RWPE1 (cell line): Measurements from ENCODE around the gene FADS6.
"Not testable (repeated sequence)": the region's sequence is repeated elsewhere in the genome, so short reads cannot be mapped to it uniquely, and the experiment has no call there.

Source experiments
- CTCF ChIA-PET: fragments of 350-600 bp; sonication (Branson Sonifier 250); formaldehyde crosslinking; extraction: SDS; loops from one replicate; lab custom pipeline; 2021; lab: Yijun Ruan, JAX
- POLR2A ChIA-PET: fragments of 400-600 bp; formaldehyde crosslinking; extraction: SDS; loops from one replicate; lab custom pipeline; 2020; ENCODE audit warnings: antibody characterized with exemption; ENCODE audit not compliant: low non-redundant PET; lab: Yijun Ruan, JAX
- DNase-seq: peaks from one replicate; pipeline ENCODE4 v3.0.0; 2012; ENCODE audit warnings: low spot score
- H3K27ac ChIP-seq: fragments of 450-650 bp; 2 replicates; pipeline ENCODE4 v1.5.1; 2017
- TF ChIP-seq, protein P1 (sequence below): fragments of 450-650 bp; conservative IDR thresholded peaks from 2 replicates; pipeline ENCODE4 v1.5.1; 2017; ENCODE audit warnings: low read depth, mild to moderate bottlenecking

The FADS6 gene

DNA sequence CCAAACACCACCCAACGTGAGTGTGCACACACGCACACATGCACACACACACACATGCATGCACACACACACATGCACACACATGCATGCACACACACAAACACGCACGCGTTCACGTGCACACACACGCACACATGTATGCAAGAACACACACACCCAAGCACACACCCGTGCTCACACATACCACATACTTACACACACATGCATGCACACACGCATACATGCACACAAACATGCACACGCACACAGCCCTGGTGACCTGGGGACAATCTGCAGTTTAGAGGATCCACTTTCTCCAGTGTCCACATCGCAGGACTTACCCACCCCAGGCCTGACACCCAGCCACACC lies 23.4 kb upstream of the FADS6 start:
- DNase-seq: no peak
- POLR2A ChIA-PET: no interaction called here
- TF ChIP-seq, protein P1, sequence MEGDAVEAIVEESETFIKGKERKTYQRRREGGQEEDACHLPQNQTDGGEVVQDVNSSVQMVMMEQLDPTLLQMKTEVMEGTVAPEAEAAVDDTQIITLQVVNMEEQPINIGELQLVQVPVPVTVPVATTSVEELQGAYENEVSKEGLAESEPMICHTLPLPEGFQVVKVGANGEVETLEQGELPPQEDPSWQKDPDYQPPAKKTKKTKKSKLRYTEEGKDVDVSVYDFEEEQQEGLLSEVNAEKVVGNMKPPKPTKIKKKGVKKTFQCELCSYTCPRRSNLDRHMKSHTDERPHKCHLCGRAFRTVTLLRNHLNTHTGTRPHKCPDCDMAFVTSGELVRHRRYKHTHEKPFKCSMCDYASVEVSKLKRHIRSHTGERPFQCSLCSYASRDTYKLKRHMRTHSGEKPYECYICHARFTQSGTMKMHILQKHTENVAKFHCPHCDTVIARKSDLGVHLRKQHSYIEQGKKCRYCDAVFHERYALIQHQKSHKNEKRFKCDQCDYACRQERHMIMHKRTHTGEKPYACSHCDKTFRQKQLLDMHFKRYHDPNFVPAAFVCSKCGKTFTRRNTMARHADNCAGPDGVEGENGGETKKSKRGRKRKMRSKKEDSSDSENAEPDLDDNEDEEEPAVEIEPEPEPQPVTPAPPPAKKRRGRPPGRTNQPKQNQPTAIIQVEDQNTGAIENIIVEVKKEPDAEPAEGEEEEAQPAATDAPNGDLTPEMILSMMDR: no peak
- no peak overlapping the region for H3K27ac ChIP-seq
- CTCF ChIA-PET: interaction anchor here (0.5 to 0.6 kb wide), 3 partner anchors 11 to 589 kb away, joined by 3 read pairs; no protein-coding TSS in a partner anchor

DNA sequence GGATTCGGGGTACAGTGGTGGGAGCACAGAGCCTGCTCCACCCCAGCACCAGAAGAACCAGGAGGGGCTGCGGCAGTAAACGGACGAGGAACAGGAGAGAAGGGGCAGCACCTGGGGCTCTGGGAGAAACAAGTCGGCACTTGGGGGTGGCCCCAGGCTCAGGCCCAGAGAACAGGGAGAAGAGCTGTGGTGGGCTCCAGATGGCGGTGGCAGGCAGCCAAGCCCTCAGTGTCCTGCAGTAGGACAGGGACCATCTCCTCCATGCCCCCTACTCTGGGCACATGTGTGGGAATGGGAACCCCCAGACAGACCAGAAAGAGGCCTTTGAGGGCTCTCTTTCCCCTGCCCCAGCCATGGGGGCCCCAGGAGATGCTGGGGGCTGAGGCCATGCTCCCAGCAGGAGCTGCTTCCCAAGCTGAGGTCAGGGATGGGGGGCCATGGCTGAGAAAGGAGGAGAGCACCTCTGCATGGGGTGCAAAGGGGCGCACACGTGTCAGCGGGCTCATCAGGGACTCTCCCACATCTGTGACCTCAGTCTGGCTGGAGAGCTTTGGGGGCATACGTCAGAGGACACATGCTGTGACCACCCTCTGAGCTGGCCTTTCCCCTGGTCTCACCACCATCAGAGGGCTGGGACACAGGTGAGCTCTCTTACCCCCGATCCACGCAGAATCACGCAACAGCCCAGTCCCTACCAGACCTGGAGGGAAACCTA lies 22.9 kb upstream of the FADS6 start:
- TF ChIP-seq, protein P1: no peak
- ChIA-PET CTCF (interaction anchor here (0.5 to 0.6 kb wide), 3 partner anchors 10 to 589 kb away, joined by 3 read pairs; no protein-coding TSS in a partner anchor), POLR2A (no interaction called here)
- H3K27ac ChIP-seq: no peak overlapping the region
- DNase-seq: no peak

DNA sequence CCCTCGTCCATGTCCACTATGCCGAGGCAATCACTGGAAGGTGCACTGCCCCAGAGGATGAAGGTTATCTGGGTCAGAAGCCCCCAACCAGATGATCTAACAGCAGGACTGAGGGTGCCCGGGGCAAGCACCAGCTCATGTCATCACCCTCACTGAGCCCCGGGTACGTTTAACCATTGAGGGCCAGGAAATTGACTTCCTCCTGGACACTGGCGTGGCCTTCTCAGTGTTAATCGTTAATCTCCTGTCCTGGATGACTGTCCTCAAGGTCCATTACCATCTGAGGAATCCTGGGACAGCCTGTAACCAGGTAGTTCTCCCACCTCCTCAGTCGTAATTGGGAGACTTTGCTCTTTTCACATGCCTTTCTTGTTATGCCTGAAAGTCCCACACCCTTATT lies 18.0 kb upstream of the FADS6 start:
- DNase-seq, CTCF ChIA-PET, POLR2A ChIA-PET, H3K27ac ChIP-seq: not testable (repeated sequence)

DNA sequence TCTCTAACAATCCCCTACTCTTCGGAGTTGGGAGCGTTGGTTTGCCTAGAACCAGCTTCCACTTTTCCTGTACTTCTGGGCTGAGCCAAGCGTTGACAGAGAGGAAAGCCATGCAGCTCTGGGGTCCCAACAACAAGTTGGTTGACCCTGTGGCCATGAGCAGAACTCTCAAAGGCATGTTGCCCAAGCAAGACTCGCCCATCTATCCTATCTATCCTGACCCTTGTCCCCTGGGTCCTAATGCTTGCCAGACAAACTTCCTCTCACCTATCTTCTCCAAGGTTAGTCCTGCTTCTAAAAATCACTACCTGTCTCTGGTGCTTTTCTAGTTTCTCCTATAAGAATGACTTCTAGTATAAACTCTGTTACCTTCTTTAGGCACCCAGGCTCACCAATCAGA lies 15.7 kb upstream of the FADS6 start:
- POLR2A ChIA-PET, H3K27ac ChIP-seq, DNase-seq: not testable (repeated sequence)
- CTCF ChIA-PET: interaction anchor here (0.6 kb wide), 1 partner anchor 18 kb away, joined by 3 read pairs; no protein-coding TSS in a partner anchor

DNA sequence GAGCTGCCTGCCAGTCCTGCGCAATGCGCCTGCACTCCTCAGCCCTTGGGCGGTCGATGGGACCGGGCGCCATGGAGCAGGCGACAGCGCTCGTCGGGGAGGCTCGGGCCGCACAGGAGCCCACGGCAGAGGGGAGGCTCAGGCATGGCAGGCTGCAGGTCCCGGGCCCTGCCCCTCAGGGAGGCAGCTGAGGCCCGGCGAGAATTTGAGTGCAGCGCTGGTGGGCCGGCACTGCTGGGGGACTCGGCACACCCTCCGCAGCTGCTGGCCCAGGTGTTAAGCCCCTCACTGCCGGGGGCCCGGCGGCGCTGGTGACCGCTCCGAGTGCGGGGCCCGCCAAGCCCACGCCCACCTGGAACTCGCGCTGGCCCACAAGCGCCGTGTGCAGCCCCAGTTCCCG lies 13.6 kb upstream of the FADS6 start:
- ChIA-PET POLR2A (no interaction called here), CTCF (interaction anchor here (1.6 kb wide), 1 partner anchor 51 kb away, joined by 4 read pairs; no protein-coding TSS in a partner anchor)
- DNase-seq: no peak
- TF ChIP-seq, protein P1: no peak
- H3K27ac ChIP-seq: no peak overlapping the region

DNA sequence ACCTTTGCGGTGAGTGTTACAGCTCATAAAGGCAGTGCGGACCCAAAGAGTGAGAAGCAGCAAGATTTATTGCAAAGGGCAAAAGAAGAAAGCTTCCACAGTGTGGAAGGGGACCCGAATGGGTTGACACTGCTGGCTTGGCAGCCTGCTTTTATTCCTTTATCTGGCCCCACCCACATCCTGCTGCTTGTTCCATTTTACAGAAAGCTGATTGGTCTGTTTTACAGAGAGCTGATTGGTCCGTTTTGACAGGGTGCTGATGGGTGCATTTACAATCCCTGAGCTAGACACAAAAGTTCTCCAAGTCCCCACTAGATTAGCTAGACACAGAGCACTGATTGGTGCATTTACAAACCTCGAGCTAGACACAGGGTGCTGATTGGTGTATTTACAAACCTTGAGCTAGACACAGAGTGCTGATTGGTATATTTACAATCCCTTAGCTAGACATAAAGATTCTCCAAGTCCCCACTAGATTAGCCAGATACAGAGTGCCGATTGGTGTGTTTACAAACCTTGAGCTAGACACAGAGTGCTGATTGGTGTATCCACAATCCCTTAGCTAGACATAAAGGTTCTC lies 12.9 kb upstream of the FADS6 start:
- POLR2A ChIA-PET, H3K27ac ChIP-seq, DNase-seq: not testable (repeated sequence)
- CTCF ChIA-PET: interaction anchor here (0.6 to 1.6 kb wide), 3 partner anchors 10 to 55 kb away, joined by 3 to 6 read pairs (median 4); no protein-coding TSS in a partner anchor

DNA sequence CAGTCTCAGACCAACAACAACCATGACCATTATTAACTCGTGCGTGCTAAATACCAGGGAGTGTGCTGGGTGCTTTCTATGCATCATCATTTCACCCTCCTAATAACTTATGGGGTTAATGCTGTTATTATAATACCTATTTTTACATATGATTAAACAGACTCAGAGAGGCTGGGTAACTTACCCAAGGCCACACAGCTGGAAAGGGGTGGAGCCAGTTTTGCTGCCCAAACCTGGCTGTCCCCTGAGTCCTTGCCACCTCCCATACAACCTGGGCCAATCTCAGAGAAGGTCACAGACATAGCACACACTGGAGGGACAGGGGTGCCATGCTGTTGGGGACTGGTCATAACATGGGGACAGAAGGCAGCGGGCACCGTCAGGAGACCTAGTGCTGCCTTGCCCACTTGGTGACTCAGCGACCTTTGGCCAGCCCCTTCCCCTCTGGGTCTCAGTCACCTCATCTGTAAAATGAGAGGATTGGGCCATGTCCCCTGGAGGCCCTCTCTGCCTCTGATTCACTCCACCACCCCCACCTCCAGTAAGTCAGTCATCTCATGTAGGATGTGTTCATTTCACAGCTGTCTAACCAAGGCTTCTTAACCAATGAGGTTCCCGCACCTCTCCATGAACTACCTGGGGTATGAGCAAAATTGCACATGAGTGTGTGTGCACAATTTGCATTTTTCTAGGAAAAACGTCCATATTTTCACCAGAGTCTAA lies 11.4 kb upstream of the FADS6 start:
- H3K27ac ChIP-seq: no peak overlapping the region
- CTCF ChIA-PET: no interaction called here
- DNase-seq: no peak
- POLR2A ChIA-PET: no interaction called here
- TF ChIP-seq, protein P1: no peak
